ENCODE measurements around the gene RAB22A.

Gene RAB22A

DNA sequence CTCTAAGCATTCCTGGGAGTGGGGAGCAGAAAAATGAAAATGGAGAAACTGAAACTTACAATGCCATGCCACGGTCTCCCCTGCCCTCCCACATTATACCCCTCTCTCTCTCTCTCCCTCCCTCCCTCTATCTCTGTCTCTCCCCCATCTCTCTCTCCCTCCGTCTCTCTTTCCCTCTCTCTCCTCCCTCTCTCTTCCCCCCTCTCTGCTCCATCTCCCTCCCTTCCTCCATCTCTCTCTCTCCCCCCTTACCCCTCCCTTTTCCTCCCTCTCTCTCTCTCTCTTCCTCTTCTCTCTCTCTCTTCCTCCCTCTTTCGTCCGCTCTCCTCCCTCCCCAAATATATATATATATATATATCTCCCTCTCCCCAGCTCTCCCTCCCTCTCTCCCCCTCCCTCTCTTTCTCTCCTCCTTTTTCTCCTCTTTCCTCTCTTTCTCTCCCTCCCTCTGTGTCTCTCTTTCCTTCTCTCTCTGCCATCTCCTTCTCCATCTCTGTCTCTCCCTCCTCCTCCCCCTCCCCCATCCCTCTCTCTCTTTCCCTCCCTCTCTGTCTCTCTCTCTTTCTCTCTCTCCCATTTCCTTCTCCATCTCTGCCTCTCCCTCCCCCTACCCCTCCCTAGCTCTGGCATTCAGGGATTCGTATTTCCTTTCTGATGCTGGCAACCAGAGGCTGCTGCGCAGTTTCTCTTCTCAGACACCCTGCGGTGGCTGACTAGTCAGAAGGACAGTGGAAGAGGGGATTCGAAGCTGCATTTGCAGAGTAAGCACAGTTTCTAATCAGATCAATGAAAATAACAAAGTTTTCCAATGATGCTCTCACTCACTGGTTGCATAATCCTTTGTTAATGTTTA lies 65.6 kb downstream of the RAB22A start:
- no peak for DNase-seq (ENCODE audit: low read depth, low spot score)
- no peak overlapping the region for H3K4me3 ChIP-seq (ENCODE audit: low read length)

DNA sequence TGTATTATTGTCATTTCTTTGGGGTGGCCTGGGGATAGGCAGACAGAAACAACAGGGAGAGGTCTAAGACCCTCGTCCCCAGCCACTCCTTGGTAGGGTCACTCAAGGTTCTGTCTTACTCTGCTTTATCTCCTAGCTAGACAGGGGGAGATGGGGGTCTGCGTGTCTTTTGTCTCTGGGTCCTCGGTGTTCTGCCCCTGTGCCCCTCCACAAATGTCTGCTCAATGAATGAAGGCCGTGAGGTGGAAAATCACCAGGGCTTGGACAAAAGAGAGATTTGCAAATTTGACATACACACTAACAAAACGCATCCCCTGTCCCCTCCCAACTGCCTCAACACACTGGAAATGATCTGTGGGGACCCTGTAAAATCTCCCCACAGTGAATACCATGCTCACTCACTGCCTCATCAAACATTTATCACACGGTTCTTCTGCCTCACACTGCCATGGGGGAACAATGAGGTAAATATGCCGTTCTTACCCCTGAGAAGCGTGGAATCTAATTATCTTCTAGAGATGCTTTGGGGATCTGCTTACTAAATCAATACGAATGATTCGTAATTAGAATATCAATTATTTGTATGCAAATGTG lies 66.3 kb downstream of the RAB22A start:
- no peak for DNase-seq (ENCODE audit: low read depth, low spot score)
- no peak overlapping the region for H3K4me3 ChIP-seq (ENCODE audit: low read length)

DNA sequence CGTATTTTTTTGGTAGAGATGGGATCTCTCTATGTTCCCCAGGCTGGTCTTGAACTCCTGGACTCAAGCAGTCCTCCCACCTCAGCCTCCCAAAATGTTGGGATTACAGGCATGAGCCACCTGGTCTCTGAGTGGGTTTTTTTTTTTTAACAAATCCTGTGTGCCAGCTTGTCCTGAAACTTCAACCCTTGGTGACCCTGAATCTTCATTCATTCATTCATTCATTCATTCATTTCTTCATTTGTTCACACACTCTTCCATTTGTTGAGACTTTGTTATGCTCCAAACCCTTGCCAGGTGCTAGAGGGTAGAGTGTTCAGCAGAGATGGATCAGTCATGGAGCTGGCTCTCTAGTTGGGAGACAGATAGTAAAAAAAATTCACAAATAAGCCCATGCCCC lies 67.5 kb downstream of the RAB22A start:
- no peak overlapping the region for H3K4me3 ChIP-seq (ENCODE audit: low read length)
- no peak for DNase-seq (ENCODE audit: low read depth, low spot score)

DNA sequence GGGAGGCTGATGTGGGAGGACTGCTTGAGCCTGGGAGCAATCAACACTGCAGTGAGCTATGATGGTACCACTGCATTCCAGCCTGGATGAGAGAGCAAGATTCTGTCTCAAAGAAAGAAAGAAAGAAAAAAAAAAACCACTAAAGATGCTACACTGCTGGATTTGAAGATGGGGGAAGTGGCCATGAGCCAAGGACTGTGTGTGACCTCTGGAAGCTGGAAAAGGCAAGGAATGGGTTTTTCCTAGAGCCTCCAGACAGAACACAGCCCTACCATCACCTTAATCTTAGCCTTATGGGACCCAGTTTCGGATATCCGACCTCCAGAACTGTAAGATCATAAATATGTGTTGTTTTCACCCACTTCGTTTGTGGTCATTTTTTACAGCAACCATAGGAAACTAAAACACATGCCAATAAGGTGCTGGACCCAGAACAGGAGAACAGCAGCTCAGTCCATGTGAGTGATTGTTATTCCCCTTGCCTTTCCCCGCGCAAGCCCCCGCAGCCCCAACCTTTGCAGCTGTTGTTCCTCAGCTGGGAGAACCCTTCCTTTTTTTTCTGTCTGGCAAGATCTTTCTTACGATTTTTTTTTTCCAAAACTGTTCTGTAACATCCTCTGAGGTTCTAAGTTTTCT lies 68.4 kb downstream of the RAB22A start:
- no peak overlapping the region for H3K4me3 ChIP-seq (ENCODE audit: low read length)
- no peak for DNase-seq (ENCODE audit: low read depth, low spot score)

DNA sequence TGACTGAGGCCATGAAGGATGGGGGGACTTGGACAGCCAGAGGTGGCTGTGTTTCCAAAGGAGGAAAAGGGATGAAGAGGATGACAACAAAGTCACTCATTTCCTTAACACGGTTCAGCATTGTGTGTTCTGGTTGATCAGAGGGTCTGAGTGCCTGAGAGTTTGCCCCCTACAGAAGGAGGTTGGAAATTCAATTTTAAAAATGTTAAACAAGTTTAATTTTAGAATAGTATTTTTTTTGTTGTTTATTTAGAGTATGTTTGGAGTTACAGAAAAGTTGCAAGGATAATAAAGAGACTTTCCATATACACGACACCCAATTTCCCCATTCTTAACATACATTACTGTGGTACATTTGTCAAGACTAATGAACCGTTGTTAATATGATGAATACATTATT lies 69.2 kb downstream of the RAB22A start:
- DNase-seq (ENCODE audit: low read depth, low spot score): no peak
- no peak overlapping the region for H3K4me3 ChIP-seq (ENCODE audit: low read length)

DNA sequence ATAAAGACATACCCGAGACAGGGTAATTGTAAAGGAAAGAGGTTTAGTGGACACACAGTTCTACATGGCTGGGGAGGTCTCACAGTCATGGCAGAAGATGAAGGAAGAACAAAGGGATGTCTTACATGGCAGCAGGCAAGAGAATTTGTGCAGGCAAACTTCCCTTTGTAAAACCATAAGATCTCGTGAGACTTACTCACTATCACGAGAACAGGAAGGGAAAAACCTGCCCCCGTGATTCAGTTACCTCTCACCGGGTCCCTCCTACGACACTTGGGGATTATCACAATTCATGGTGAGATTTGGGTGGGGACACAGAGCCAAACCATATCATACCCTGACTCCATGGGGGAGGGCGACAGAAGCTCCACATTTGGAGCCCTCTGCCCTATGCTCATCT lies 72.1 kb downstream of the RAB22A start:
- H3K4me3 ChIP-seq (ENCODE audit: low read length): no peak overlapping the region
- DNase-seq (ENCODE audit: low read depth, low spot score): no peak

DNA sequence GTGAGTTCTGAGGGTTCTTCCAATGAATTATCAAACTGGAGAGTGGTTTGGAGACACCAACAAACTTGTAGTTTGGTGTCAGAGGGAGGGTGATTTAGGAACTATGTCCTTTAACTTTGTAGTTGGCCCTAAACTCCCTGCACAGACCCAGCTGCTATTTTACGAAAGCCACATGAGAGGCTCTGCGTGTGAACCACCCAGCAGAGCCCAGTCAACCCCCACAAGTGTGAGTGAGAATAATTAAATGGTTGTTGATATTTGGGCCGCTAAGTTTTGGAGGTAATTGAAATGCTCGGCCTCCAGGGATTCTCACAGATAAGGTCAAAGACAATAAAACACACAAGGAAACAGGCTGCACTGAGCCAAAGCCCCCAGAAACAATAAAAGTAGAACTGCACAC lies 72.6 kb downstream of the RAB22A start:
- H3K4me3 ChIP-seq (ENCODE audit: low read length): no peak overlapping the region
- no peak for DNase-seq (ENCODE audit: low read depth, low spot score)

DNA sequence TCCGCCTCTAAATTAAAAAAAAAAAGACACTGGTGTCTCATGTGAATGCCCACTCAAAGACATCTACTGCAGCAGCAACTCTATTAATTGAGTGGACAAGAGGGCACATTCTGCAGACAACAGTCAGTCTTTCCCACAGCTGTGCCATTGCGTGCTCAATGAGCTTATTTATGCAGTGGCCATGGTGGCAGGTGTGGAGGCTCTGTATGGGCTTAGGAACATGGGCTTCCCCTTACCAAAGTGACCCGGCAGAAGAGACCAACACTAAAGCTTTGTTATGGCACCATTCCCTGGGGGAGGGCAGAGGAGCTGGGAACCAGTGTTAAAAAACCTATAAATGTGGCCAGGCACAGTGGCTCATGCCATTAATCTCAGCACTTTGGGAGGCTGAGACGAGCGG lies 75.3 kb downstream of the RAB22A start:
- H3K4me3 ChIP-seq (ENCODE audit: low read length): no peak overlapping the region
- DNase-seq (ENCODE audit: low read depth, low spot score): no peak

DNA sequence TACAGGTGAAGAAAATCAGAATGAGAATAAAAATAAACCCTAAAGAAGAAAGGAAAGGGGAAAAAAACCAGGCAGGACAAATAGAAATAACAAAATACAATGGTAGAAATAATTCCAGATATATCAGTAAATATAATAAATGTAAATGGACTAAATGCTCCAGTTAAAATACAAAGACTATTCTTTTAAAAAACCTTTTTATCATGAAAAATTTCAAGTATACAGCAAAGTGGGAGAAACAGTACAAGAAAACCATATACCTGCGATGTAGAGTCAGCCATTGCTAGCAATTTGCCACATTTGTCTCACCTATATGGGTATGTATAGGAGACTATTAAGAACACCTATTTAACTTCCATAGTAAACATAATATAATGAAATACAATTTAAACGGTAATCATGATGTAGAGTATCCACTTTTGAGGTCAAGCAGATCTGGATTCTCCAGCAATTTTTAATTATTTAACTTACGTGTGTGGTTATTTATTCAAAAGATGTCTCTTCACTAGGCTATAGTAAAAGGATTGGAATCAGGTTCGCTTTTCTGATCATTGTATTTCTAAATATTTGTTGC lies 78.6 kb downstream of the RAB22A start:
- no peak for DNase-seq (ENCODE audit: low read depth, low spot score)
- peak overlapping the region; percentile 56 for H3K4me3 ChIP-seq (ENCODE audit: low read length)

DNA sequence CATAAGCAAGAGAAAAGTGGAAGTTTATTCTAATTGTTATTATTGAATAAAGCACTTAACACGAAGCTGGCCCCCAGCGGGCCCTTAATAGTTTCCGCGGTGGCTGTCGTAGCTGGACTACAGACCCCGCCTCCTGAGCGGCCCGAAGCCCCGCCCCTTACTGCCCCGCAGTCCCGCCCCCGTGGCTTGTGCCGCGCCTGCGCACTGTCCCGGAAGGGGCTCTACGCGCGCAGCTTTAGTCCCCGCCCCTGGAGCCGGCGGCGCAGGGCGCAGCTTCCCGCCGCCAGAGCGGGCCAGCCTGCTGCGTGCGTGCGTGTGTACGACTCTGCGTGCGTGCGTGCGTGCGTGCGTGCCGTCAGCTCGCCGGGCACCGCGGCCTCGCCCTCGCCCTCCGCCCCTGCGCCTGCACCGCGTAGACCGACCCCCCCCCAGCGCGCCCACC lies 79.4 kb downstream of the RAB22A start, which contains the start of gene VAPB:
TSS of gene VAPB (plus strand) at position 348 of the 442 bp plus-strand sequence. CDS start 231 bp downstream, outside the sequence.
- peak; percentile 91 for DNase-seq (ENCODE audit: low read depth, low spot score)
- peak within 1 kb of the TSS; percentile 91 for H3K4me3 ChIP-seq (ENCODE audit: low read length)

DNA sequence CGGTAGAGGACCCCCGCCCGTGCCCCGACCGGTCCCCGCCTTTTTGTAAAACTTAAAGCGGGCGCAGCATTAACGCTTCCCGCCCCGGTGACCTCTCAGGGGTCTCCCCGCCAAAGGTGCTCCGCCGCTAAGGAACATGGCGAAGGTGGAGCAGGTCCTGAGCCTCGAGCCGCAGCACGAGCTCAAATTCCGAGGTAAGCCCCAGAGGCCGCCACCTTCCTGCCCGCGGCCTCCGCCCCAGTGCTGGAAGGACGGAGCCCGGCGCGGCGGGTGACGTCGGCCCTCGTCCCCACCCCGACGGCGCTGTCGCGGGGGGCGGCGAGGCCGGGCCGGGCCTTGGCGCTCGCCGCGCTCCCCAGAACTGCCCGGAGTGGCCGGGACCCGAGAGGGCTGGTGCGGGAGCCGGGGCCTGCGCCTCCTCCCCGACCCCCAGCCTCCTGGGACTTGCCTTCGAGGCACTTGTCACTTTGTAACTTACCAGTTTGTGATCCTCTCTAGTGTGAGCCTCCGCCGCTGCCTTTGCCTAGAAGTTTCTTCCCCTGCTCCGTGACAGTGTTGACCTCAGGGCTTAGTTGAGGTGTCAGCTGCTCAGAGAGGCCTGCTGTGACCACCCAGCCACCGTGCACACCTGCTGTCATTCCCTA lies 79.9 kb downstream of the RAB22A start:
- DNase-seq (ENCODE audit: low read depth, low spot score): no peak
- H3K4me3 ChIP-seq (ENCODE audit: low read length): peak overlapping the region; percentile 91

DNA sequence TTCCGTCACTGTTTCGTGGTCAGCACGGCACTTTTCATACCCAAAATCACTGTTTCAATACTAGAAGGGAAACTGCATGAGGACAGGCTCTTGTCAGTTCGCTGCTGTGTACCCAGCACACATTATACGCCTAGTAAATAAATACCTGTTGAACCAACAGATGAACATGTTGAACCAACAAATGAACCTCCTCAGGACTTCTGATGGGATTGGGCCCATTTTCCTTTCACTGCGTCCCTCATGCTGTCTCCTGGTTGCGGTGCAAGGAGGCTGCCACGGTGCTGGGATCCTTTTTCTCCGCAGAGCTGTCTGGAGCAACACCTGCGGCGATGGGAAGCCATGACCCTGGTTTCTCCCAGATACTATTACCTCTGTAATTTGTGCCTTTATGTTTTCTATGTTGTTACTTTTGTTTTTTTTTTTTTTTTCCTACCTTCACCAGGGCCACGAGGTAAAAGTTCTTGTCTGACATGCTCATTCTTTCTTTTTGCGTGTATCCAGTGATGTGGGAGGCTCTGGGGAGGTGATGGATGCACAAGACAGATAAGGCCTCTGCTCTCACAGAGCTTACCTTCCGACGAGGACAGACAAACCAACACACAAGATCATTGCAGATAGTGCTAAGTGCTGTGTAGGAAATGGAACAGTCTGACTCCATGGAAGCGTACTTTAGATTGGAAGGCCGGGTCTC lies 80.6 kb downstream of the RAB22A start:
- H3K4me3 ChIP-seq (ENCODE audit: low read length): peak overlapping the region; percentile 91
- no peak for DNase-seq (ENCODE audit: low read depth, low spot score)

DNA sequence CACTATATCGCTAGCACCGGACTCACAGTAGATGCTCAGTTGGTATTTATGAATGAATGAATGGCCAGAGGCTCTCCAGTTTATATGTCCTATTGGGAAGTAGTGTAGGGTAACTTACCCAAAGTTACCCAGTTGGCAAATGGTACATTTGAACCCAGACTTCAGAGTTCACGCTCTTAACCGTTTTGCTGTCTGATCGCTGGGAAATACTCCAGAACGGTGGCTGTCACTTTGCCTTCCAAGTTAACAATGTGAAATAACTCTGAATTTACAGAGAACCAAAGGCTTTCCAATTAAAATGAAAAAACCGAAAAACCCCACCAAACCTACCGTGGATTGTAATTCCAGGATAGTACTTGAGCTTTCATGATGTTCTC lies 81.1 kb downstream of the RAB22A start:
- DNase-seq (ENCODE audit: low read depth, low spot score): no peak
- H3K4me3 ChIP-seq (ENCODE audit: low read length): peak overlapping the region; percentile 91

DNA sequence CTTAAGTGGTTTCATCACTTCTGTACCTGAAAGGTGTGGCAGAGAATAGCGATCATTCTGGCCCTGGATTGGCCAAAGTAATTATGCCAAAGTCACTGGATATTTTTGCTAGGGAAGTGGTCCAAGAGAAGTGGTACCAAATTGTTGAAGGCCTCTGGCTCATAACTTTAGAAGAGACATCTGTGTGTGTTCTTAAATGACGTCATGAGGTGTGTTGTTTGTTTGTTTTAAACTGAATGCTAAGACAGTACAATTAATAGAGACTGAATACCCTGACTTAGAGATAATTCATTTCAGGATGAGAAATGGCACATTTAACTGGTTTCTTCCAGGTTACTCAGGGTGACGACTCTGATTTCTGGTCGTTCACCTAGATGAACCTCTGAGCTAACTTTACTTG lies 82.8 kb downstream of the RAB22A start:
- DNase-seq (ENCODE audit: low read depth, low spot score): no peak
- H3K4me3 ChIP-seq (ENCODE audit: low read length): no peak overlapping the region

DNA sequence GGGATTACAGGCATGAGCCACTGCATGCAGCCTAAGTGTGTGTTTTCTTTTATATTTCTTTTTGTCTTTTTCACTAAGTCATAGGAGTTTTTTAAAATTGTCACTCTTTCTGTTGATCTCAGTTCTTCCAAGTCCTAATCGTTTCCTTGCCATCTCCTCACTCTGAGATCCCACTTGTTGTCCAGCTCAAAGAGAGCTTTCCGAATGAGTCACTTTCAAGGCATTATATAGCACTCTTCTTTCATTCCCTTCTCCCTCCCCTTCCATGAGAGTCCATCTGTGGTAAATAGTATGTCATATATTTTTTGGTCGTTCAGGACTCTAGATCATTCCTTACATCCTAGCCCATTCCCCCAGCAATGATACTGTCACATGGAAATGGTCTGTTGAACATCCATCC lies 83.8 kb downstream of the RAB22A start:
- no peak for DNase-seq (ENCODE audit: low read depth, low spot score)

DNA sequence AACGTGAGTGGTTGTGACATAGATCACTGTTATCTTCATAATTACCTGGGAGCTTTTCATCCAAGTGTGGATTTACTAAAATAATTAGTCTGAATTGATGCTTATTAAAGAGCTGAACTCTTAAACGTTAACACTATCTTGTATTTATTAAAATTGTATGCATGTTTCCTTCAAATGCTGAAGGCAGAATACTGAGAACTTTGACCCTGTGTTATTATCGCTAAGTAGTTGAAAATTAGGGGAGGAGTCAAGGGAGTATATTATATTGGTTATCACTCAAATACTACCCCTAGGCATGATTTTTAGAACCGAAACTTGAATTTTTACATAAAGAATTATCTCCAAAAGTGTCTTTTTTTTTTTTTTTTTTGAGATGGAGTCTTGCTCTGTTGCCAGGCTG lies 85.3 kb downstream of the RAB22A start:
- H3K4me3 ChIP-seq (ENCODE audit: low read length): no peak overlapping the region
- no peak for DNase-seq (ENCODE audit: low read depth, low spot score)

More for the DNA sequence above, 83.8 kb downstream of the RAB22A start:
- H3K4me3 ChIP-seq (ENCODE audit: low read length): no peak overlapping the region

DNA sequence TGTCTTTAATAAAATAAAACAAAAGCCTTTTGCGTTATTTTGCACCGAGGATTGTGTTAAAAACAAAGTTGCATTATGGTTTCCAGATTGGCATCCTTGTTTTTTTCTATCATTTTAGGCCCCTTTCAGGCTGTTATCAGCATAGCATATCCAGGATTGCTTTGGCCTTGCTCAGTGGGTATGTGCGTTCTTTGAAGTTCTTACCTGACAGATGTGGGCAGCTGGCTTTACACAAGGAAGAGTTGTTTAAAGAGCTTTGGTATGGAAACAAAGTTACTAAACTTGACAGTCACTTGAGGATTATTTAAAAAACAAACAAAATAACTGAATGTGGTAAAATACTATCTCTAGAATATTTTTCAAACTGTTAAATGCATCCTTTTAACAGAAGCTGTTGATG lies 86.1 kb downstream of the RAB22A start:
- no peak overlapping the region for H3K4me3 ChIP-seq (ENCODE audit: low read length)
- no peak for DNase-seq (ENCODE audit: low read depth, low spot score)

DNA sequence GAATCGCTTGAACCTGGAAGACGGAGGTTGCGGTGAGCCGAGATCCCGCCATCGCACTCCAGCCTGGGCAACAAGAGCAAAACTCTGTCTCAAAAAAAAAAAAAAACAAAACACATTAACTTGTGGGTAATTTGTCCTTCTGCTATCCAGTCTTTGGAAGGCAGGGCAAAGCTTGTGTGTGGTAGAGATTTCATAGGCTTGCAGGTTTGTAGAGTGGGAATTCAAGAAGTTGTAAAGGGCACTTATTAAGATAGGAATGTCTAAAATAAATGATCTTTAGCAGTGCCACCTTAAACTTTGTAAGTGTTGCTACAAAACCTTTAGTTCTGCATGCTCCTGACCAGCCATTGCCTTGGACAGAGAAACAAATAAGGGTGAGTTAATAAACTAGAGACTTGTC lies 87.9 kb downstream of the RAB22A start:
- no peak overlapping the region for H3K4me3 ChIP-seq (ENCODE audit: low read length)
- no peak for DNase-seq (ENCODE audit: low read depth, low spot score)

DNA sequence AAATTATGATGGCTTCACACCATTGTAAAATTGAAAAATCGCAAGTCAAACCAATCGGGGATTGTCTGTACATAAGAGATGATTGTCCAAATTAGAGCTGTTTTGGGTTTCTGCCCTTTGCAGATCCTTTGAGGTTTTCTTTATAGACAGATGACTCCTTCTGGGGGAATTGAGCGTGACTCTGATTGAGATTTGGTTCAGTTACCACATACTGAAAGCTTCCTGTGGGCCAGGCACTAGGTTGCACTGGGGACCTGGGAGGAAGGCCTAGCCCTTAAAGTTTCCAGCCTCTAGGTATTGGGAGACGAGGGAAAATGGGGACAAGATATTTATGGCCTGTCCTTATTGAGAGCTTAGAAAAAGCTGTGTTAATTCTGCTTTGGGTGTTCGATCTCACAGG lies 88.7 kb downstream of the RAB22A start:
- DNase-seq (ENCODE audit: low read depth, low spot score): no peak
- no peak overlapping the region for H3K4me3 ChIP-seq (ENCODE audit: low read length)
